Stimulated activated CD8-positive, alpha-beta memory T cell treated with anti-CD3 and anti-CD28 coated beads, Interleukin-15, amount 100 ng/mL, for 24 hours (primary cell): ENCODE results near the gene CEP290.
"Not testable (repeated sequence)": the region's sequence is repeated elsewhere in the genome, so short reads cannot be mapped to it uniquely, and the experiment has no call there.

ENCODE experiments used
- DNase-seq: peaks from one replicate; pipeline ENCODE4 v3.0.0-alpha.2; 2020; ENCODE audit warnings: low read depth

The CEP290 gene

DNA sequence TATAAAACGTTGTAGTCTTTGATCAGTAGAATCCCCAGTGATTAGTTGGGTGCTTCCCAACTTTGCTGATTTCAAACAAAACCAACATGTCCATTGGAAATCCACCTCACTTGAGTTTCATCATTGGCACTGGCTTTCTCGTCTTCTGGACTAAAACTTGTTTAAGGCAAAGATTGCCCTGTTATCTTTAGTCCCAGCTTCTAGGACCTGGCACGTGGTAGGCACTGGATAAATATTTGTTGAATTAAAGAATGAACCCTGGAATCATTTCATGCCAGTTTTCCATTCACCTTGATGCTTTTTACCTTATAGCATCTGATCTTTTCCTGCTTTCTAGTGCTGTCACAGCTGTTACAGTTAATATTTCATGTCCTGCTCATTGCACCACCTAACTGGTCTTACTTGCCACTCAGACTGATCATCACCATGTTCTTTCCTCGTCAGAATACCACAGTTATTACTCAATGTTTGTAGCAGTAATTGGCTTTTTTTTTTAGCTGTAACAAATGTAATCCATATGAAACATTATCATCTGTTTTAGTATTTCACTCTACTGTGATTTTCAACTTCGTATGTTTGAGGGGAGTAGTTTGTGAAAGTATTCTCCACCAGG, 105.4 kb downstream of the CEP290 start:
- DNase-seq, result no peak

DNA sequence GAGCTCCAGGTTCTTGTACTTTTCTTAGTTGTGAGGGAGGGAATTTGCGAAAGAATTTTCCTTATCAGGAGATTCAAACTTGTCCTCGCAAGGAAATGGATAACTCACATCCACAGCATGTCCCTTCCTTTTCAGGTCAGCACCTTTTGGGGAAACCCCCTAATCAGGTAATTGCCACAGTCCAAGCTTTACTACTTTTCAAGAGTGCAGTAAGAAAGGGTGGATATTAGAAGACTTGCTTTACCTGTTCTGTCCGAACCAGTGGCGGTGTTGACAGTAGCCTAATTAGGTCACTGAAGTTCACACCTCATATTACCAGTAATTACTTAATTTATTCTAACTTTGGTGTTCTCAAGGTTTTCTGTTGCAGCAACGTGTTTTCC, 106.0 kb downstream of the CEP290 start:
- no peak for DNase-seq

DNA sequence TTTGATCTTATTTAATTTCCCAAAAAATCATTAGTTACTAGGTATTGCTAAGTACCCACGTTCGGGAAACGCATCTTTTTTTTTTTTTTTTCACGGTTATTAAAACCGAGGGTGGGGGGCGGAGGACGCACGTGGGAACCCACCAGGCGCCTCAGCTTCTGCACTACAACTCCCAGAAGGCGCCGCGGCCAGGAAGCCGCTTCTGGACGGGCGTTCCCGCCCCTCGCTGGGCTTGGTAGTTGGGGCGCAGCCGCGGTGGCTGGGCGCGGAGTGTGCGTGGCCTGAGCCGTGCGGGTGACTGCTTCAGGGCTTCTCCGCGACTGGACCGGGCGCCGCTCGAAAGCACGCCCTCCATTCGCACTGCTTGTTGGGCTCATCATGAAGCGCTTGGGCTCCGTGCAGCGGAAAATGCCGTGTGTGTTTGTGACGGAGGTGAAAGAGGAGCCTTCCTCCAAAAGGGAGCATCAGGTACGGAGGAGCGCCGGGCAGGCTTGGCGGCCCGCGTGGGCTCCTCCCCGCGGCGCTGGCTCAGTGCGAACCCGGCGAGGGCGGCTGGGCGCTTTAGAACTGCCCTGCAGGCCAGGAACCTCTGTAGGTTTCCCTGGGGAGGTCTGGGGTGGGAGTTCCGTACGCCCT, 106.5 kb downstream of the CEP290 start:
- DNase-seq, result peak; percentile 77

DNA sequence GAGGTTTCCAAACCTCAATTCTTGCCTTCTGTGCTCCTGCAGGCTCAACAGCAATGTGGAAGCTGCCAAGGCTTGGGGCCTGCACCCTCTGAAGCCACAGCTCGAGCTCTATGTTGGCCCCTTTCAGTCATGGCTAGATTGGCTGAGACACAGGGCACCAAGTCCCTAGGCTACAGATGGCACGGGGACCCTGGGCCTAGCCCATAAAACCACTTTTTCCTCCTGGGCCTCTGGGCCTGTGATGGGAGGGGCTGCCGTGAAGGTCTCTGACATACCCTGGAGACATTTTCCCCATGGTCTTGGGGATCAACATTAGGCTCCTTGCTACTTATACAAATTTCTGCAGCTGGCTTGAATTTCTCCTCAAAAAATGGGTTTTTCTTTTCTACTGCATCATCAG, 110.7 kb downstream of the CEP290 start:
- DNase-seq, result not testable (repeated sequence)

DNA sequence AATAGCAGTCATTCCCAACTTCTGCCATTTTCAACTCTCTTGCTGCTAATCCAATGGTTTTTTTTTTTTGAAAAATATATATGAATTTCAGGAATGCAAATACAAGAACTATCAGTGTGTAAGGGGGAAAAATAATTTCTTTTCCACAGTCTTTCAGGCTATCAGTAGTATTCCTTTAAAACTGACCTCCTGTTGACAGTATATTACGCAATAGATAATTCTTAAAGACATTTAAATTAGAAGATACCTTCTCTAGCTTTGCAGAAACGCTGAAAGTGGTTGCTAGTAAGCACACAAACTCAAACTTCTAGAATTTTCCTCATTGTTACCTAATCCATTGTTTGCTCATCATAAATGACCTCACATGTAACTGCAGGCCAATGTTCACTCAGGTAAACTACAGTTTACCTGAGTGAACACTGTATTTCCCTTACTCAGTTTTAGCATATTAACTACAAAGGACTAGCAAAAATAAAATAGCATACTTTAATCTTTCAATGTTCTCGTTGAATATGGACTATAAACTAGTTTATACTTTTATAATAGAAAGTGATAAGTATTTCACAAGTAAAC, 112.7 kb downstream of the CEP290 start, which contains the start of gene C12orf50:
Gene C12orf50 (minus strand): TSS at position 309 of the 573 bp plus-strand sequence. CDS start 2,439 bp downstream, outside the sequence.
- DNase-seq, result no peak

DNA sequence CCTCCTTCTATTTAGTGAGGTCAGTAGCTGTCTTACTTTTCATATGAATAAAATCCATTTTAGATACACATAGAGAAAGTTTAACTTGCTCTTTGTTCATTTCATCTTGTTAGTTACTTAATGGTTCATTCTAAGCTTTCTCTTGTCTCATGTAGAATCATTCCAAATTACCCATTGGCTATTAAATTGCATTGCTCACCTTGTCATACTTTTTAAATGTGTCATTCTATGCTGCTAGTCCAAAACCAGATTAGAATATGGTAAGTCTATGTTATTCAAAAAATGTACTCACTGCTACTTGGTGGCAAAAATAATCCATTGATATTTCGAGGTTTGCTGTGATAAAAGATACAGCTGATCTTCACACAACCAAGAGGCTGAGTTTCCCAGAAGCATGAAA, 115.7 kb downstream of the CEP290 start:
- no peak for DNase-seq

DNA sequence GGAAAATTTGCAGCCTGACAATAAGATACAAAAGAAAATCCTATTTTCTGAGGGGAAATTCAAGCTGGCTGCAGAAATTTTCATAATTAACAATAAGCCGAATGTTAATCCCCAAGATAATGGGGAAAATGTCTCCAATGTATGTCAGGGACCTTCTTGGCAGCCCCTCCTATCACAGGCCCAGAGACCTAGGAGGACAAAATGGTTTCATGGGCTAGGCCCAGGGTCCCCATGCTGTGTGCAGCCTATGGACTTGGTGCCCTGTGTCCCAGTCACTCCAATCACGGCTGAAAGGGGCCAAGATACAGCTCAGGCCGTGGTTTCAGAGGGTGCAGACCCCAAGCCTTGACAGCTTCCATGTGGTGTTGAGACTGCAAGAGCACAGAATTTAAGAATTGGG, 123.9 kb downstream of the CEP290 start:
- DNase-seq, result no peak

DNA sequence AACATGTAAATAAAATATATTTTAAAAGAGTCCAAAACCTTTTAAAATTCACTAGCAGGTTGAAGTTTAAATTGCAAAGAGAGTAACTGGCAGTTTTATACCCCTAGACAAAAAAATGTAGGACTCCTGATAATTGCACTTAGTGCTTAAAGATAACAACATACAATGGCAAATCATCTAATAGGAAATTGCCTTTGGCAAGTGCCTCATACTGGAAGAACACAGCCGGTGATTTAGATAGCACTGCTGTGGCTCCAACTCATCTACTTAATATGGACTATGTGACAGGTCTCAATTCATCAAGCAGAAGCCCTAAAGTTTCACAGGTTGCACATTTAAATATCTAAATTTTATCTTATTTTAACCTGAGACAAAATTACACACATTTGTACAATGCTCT, 126.1 kb downstream of the CEP290 start:
- DNase-seq, result no peak

DNA sequence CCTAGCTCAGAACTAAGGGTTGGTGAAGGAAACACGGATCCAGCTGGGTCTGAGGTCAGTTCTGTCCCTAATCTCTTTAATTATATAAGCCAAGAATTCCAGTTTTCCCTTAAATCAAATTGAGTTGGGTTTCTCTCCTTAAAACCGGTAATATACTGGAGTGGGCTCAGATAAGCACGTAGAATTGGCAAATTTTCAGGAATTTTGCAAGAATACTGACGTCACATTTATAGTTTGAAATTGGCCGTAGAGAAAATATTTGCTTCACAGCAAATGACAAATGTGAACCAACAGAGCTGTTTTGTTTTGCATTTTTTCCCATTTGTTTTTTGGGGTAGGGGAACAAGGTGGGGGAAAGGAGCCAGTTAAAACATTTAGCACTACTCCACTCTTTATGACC, 130.1 kb downstream of the CEP290 start:
- no peak for DNase-seq

DNA sequence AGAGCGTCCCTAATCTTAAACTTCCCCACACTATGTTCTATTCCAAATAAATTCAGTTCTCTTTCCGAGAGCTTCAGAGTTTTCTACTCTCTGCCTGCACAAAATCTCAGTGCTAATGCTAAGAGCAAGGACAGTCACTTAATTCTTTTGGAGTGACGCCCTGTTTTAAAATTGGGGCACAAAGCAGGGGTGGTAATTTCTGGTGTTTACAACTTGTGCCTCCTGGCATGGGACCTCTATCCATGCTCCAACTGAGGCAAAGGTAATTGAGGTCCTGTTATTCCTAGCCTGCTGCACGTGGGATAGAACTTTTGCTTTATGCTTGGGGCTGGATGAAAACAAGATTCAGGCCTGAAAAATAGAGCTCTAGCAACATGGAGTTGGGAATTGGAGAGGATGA, 135.5 kb downstream of the CEP290 start:
- DNase-seq, result no peak

DNA sequence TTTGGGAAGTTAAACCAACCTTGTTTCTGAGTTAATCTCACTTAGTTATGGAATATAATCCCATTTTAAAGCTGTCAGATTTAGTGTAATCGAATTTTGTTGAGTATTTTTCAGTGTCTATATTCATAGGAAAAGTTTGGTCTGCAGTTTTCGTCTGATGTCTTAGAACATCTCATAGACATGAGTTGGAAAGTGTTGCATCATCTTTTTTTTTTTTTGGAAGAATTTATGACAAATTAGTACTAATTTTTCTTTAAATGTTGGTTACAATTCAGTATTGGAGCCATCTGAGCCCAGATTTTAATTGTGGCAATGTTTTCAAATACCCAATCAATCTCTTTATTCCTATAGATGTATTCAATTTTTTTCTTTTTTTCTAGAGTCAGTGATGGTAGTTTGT, 140.6 kb downstream of the CEP290 start:
- no peak for DNase-seq
